Astrocyte of the cerebellum (primary cell): ENCODE measurements around the gene VEGFB.
"Not testable (repeated sequence)": the region's sequence is repeated elsewhere in the genome, so short reads cannot be mapped to it uniquely, and the experiment has no call there.

Experiments
- DNase-seq: peaks from one replicate; pipeline ENCODE4 v3.0.0-alpha.2; 2011; ENCODE audit warnings: low read depth
- H3K4me3 ChIP-seq: 2 replicates; pipeline ENCODE4 v1.5.1; 2011; ENCODE audit warnings: mild to moderate bottlenecking, low read depth, low read length, moderate library complexity
- in situ Hi-C: cut with HindIII; loops from 2 replicates; pipeline ENCODE4 v1.10.0; 2017; ENCODE audit warnings: low sequenced_read_pairs
- TF ChIP-seq, protein P1 (sequence below): IDR thresholded peaks from 2 replicates; pipeline ENCODE4 v1.5.1; 2012; ENCODE audit warnings: low read length, low read depth, moderate library complexity, mild to moderate bottlenecking; ENCODE audit errors: missing control alignments

VEGFB gene

DNA sequence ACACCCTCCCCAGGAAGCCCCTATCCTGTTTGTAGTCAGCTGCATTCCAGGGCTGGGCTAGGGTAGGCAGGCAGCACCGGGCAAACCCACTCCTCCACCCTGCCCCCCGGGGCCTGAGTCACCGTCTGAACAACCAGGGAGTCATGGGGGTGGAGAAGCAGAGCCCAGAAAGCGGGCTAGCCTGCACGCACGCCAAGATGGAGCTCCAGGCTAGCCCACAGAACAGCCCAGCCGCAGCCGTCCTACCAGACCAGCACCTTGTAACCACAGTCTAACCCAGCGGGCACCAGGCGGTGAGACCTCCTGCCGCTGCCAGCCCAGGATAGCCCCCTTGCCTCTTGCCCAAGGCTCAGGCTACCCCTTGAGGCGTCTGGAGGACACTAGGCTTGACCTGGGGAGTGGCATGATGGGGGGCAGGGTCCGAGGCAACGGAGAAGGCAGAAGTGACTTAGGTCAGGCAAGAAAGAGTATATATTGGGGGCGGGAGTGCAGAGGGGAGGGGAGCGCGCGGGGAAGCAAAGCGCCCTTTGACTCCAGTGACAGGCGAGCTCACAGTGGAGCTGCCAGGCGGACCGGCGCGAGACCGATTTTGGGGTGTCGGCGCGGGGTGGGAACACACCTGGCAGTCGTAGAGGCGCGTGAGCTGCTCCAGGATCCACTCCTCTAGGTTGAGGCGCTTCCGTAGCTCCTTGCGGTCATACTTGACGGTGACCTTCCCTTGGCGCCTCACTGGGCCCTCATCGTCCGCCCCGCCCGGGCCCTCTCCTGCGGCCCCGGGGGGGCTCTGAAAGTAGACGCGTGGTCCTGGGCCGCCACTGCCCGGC lies 11.6 kb downstream of the VEGFB start:
- H3K4me3 ChIP-seq = peak overlapping the region; percentile 71
- TF ChIP-seq, protein P1, sequence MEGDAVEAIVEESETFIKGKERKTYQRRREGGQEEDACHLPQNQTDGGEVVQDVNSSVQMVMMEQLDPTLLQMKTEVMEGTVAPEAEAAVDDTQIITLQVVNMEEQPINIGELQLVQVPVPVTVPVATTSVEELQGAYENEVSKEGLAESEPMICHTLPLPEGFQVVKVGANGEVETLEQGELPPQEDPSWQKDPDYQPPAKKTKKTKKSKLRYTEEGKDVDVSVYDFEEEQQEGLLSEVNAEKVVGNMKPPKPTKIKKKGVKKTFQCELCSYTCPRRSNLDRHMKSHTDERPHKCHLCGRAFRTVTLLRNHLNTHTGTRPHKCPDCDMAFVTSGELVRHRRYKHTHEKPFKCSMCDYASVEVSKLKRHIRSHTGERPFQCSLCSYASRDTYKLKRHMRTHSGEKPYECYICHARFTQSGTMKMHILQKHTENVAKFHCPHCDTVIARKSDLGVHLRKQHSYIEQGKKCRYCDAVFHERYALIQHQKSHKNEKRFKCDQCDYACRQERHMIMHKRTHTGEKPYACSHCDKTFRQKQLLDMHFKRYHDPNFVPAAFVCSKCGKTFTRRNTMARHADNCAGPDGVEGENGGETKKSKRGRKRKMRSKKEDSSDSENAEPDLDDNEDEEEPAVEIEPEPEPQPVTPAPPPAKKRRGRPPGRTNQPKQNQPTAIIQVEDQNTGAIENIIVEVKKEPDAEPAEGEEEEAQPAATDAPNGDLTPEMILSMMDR = no peak
- in situ Hi-C loops = no loop called here
- DNase-seq = no peak

DNA sequence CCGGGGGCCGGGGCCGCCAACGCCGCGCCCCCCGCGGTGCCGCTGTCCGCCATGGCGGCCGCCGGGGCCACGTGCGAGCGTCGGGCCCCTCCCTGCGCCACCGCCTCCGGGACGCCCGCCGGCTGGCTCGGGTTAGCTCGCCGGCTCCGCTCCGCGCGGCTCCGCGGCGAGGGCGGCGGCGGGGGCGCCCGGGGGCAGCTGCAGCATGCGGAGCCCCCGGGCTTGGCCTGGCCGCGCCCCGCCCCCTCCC lies 12.2 kb downstream of the VEGFB start:
- in situ Hi-C loops, DNase-seq: not testable (repeated sequence)
- H3K4me3 ChIP-seq = peak overlapping the region; percentile 71

DNA sequence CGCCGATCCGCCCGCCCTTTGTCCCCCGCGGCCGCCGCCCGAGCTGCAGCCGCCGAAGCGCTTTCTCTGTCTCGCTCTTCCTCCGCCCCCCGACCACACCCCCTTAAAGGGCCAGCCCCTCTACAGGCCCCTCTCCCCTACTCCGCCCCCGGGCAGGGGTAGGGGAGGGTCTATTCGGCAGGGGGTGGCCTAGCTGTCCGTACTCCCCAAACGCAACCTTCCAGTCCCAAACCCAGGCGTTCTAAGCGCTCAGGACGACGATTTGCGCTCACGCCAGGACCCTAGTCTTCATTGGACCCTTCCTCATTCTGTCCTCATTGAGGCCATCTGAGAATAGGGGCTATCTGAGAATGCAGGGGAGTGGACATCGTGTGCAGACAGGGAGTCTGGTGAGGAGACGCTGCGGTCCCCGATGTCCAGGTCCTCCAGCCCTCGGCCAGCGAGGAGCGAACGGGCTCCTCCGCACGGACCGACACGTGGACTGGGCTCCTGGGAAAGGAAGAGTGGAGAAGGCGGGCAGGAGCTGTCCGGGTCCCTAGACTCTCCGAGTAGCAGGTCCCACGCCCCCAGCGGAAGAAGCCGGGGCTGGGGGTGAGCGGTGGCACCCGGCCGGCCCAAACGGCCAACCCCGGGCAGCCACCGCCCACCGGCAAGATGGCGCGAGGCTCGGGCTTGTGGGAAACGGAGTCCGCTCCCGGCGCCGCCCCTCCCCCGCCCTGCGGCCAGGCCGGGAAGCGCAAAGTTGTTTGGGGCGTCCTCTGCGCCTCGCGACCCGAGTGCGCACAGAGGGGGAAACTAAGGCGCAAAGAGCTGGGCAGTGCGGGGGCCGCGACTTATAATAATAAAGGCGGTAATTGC lies 12.7 kb downstream of the VEGFB start, which contains the start of gene PPP1R14B:
PPP1R14B (minus strand) TSS at position 73 of the 858 bp plus-strand sequence. CDS start 270 bp downstream, outside the sequence.
- peak; percentile 53 for DNase-seq

DNA sequence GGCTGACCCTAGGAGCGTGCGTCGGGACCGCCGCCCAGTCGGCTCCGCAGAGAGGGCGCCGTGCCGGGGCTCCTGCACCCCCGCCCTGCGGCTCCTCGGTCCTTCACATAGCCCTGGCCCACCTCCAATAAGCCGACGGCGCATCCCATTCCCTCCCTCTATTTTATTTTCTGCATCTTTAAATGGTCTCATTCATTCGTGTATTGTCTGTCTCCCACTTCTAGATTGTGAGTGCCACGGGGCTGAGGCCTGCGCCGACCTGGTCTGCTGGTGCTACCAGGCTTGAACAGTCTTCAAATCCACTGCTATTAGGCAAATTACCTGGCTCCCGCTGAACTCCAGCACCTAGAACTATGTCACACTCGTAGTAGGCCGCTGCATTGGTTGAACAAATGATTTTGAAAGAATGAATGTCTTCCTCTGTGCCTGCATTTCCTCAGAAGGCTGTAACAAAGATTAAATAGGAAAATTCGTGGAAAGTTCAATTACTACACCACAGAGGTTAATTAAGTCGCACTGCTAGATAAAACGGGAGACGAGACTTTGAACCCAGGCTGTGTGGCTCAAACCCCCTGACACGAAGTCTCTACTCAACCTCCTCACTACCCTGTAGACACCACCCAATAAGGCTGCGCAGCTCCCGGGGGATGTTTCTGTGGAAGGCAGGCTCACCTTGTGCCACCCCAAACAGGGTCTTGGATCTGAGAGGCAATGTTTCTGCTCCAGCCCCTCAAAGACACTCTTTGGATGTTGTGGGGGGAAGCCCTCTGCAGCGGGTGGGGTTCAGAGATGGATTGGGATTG lies 13.5 kb downstream of the VEGFB start:
- no peak for DNase-seq
- H3K4me3 ChIP-seq = peak overlapping the region; percentile 65
- in situ Hi-C loops = no loop called here
- TF ChIP-seq, protein P1 = no peak

More for the DNA sequence above, 12.7 kb downstream of the VEGFB start, which contains the start of gene PPP1R14B:
- in situ Hi-C loops = no loop called here
- peak within 1 kb of the TSS; percentile 71 for H3K4me3 ChIP-seq
- TF ChIP-seq, protein P1 = no peak

GRCh38 chr11:64248578-64248977 lies 14.2 kb downstream of the VEGFB start:
- no peak overlapping the region for H3K4me3 ChIP-seq
- in situ Hi-C loops = no loop called here
- TF ChIP-seq, protein P1 = no peak
- DNase-seq = no peak

DNA sequence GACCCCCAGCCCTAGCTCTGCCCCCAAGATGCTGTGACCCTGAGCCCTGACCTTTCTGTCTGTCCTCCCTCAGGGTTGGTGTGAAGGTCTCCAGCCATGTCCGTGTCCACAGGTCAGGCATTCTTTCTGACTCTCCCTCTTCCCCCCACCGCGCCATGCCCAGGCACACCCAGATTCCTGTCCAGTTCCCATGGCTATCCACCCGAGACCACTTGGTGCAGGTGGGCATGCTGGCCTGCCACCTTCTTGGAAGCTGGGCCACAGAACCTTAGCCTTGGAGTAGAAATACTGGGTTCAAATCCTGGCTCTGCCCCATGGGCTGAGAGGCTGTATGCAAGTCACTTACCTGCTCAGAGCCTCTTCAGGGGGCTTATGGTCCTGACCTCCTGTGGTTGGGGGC lies 14.7 kb downstream of the VEGFB start:
- in situ Hi-C loops = no loop called here
- H3K4me3 ChIP-seq = no peak overlapping the region
- no peak for DNase-seq
- TF ChIP-seq, protein P1 = no peak
